WTC11 (cell line): ENCODE measurements around the gene FN3K. TPM values are rescaled to one million over a fixed set of nuclear protein-coding genes. Genes with fewer than 3 reads are reported as not detected.
"Not testable (repeated sequence)": the region's sequence is repeated elsewhere in the genome, so short reads cannot be mapped to it uniquely, and the experiment has no call there.

ENCODE experiments used
- ATAC-seq: fragments of 200-7000 bp; cut with Tn5 transposase; 2 replicates; pipeline ENCODE4 v1.10.0; 2021; ENCODE audit warnings: mild to moderate bottlenecking, moderate library complexity
- CTCF ChIA-PET: fragments of 300-600 bp; sonication (Branson Sonifier 250); formaldehyde crosslinking; loops from one replicate; lab custom pipeline; 2021; ENCODE audit warnings: antibody characterized with exemption; lab: Charles Lee
- POLR2A ChIA-PET: fragments of 350-600 bp; sonication (Branson Sonifier 250); formaldehyde crosslinking; loops from one replicate; lab custom pipeline; 2021; ENCODE audit warnings: antibody characterized with exemption; lab: Charles Lee
- DNase-seq: peaks from one replicate; pipeline ENCODE4 v3.0.0; 2021; ENCODE audit warnings: low spot score
- H3K27ac Mint-ChIP-seq: 2 replicates; pipeline ENCODE4 v1.8.0; 2021; ENCODE audit warnings: mixed read lengths
- H3K27me3 Mint-ChIP-seq: 2 replicates; pipeline ENCODE4 v1.8.0; 2021; ENCODE audit warnings: low read depth, mild to moderate bottlenecking, moderate library complexity, mixed read lengths
- H3K36me3 Mint-ChIP-seq: 2 replicates; pipeline ENCODE4 v1.8.0; 2021; ENCODE audit warnings: mixed read lengths
- H3K4me1 Mint-ChIP-seq: 2 replicates; pipeline ENCODE4 v1.8.0; 2022; ENCODE audit warnings: mixed read lengths
- H3K4me3 Mint-ChIP-seq: 2 replicates; pipeline ENCODE4 v1.8.0; 2021; ENCODE audit warnings: mild to moderate bottlenecking, moderate library complexity, mixed read lengths
- H3K9me3 Mint-ChIP-seq: 2 replicates; pipeline ENCODE4 v1.8.0; 2021; ENCODE audit warnings: mixed read lengths
- ATF1 ChIP-seq: sonication (generic); formaldehyde crosslinking; IDR thresholded peaks from 2 replicates; pipeline ENCODE4 v1.8.1; 2023; ENCODE audit warnings: mild to moderate bottlenecking, moderate library complexity, missing genetic modification reagents
- ESRRA ChIP-seq: sonication (generic); formaldehyde crosslinking; IDR thresholded peaks from 2 replicates; pipeline ENCODE4 v1.8.1; 2022; ENCODE audit warnings: mild to moderate bottlenecking, missing genetic modification reagents, borderline replicate concordance
- FOXJ3 ChIP-seq: sonication (generic); formaldehyde crosslinking; IDR thresholded peaks from 2 replicates; pipeline ENCODE4 v1.9.0; 2021; ENCODE audit warnings: missing genetic modification reagents, mild to moderate bottlenecking, borderline replicate concordance
- FOXP1 ChIP-seq: sonication (generic); formaldehyde crosslinking; IDR thresholded peaks from 2 replicates; pipeline ENCODE4 v1.8.0; 2022; ENCODE audit warnings: missing genetic modification reagents, mild to moderate bottlenecking, moderate library complexity, borderline replicate concordance
- JAZF1 ChIP-seq: fragments of 250-450 bp; sonication (Bioruptor Pico); IDR thresholded peaks from 2 replicates; pipeline ENCODE4 v1.9.0; 2021; ENCODE audit warnings: moderate library complexity, mild to moderate bottlenecking, inconsistent platforms
- JUN ChIP-seq: sonication (generic); formaldehyde crosslinking; IDR thresholded peaks from 2 replicates; pipeline ENCODE4 v1.8.0; 2023; ENCODE audit warnings: mild to moderate bottlenecking, missing genetic modification reagents
- NFE2L1 ChIP-seq: sonication (generic); formaldehyde crosslinking; IDR thresholded peaks from 2 replicates; pipeline ENCODE4 v1.8.1; 2023; ENCODE audit warnings: missing genetic modification reagents
- NR1H2 ChIP-seq: sonication (generic); formaldehyde crosslinking; IDR thresholded peaks from 2 replicates; pipeline ENCODE4 v1.9.0; 2021; ENCODE audit warnings: mild to moderate bottlenecking, moderate library complexity, missing genetic modification reagents
- RELA ChIP-seq: sonication (generic); formaldehyde crosslinking; IDR thresholded peaks from 2 replicates; pipeline ENCODE4 v1.8.1; 2022; ENCODE audit warnings: missing genetic modification reagents, mild to moderate bottlenecking, borderline replicate concordance
- RORB ChIP-seq: fragments of 250-450 bp; sonication (Bioruptor Pico); IDR thresholded peaks from 2 replicates; pipeline ENCODE4 v1.9.0; 2021; ENCODE audit warnings: mild to moderate bottlenecking
- TEAD1 ChIP-seq: sonication (generic); formaldehyde crosslinking; IDR thresholded peaks from 2 replicates; pipeline ENCODE4 v1.8.0; 2022; ENCODE audit warnings: mild to moderate bottlenecking, missing genetic modification reagents
- TP53 ChIP-seq: sonication (generic); formaldehyde crosslinking; IDR thresholded peaks from 2 replicates; pipeline ENCODE4 v1.8.1; 2023; ENCODE audit warnings: mild to moderate bottlenecking, missing genetic modification reagents
- ZBTB21 ChIP-seq: sonication (generic); formaldehyde crosslinking; IDR thresholded peaks from 2 replicates; pipeline ENCODE4 v1.8.1; 2023; ENCODE audit warnings: mild to moderate bottlenecking, missing genetic modification reagents, borderline replicate concordance
- ZNF138 ChIP-seq: sonication (generic); formaldehyde crosslinking; conservative IDR thresholded peaks from 2 replicates; pipeline ENCODE4 v1.8.1; 2022; ENCODE audit warnings: mild to moderate bottlenecking, moderate library complexity, missing genetic modification reagents
- ZNF416 ChIP-seq: fragments of 250-450 bp; sonication (Bioruptor Pico); IDR thresholded peaks from 2 replicates; pipeline ENCODE4 v1.9.0; 2021; ENCODE audit warnings: mild to moderate bottlenecking, inconsistent platforms
- total RNA-seq: library from RNA; stranded (reverse); gene quantifications from 3 replicates; pipeline ENCODE4 v1.2.3, GENCODE V29; 2021
- TF ChIP-seq, protein P1 (sequence below): sonication (generic); formaldehyde crosslinking; IDR thresholded peaks from 2 replicates; pipeline ENCODE4 v1.8.0; 2023; ENCODE audit warnings: missing genetic modification reagents, mild to moderate bottlenecking, borderline replicate concordance
- TF ChIP-seq, protein P2 (sequence below): sonication (generic); formaldehyde crosslinking; IDR thresholded peaks from 2 replicates; pipeline ENCODE4 v1.8.1; 2023; ENCODE audit warnings: mild to moderate bottlenecking, moderate library complexity, missing genetic modification reagents
- TF ChIP-seq, protein P3 (sequence below): sonication (generic); formaldehyde crosslinking; IDR thresholded peaks from 2 replicates; pipeline ENCODE4 v1.8.0; 2023; ENCODE audit warnings: missing genetic modification reagents
- TF ChIP-seq, protein P4 (sequence below): sonication (generic); formaldehyde crosslinking; IDR thresholded peaks from 2 replicates; pipeline ENCODE4 v1.8.0; 2022; ENCODE audit warnings: mild to moderate bottlenecking, missing genetic modification reagents
- TF ChIP-seq, protein P5 (sequence below): fragments of 200-600 bp; IDR thresholded peaks from 2 replicates; pipeline ENCODE4 v1.8.0; 2022; ENCODE audit warnings: antibody characterized with exemption
- TF ChIP-seq, protein P6 (sequence below): sonication (generic); formaldehyde crosslinking; IDR thresholded peaks from 2 replicates; pipeline ENCODE4 v1.8.1; 2023; ENCODE audit warnings: mild to moderate bottlenecking, missing genetic modification reagents, moderate library complexity

The FN3K gene
- total RNA-seq, 1 experiment from 2014 or later = 19.3 TPM

DNA sequence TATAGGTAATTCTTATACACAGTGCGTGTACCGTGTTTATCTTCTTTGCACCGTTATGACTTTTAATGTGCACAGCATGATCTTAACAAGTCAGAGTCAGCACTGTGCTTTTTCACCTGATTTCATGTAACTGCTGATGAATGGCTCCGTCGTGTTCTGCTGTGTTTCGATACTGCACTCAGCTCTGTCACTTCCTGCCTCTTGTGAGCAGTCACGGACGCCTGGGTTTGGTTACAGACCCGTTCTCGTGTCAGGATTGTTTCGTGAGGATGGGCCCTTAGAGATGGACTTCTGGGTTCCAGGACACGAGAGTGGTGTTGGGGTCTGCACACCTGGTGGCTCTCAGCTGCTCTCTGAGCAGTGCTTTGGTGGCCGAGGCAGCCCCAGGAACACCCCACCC lies 41.0 kb downstream of the FN3K start (continued):
- TF ChIP-seq, protein P1, sequence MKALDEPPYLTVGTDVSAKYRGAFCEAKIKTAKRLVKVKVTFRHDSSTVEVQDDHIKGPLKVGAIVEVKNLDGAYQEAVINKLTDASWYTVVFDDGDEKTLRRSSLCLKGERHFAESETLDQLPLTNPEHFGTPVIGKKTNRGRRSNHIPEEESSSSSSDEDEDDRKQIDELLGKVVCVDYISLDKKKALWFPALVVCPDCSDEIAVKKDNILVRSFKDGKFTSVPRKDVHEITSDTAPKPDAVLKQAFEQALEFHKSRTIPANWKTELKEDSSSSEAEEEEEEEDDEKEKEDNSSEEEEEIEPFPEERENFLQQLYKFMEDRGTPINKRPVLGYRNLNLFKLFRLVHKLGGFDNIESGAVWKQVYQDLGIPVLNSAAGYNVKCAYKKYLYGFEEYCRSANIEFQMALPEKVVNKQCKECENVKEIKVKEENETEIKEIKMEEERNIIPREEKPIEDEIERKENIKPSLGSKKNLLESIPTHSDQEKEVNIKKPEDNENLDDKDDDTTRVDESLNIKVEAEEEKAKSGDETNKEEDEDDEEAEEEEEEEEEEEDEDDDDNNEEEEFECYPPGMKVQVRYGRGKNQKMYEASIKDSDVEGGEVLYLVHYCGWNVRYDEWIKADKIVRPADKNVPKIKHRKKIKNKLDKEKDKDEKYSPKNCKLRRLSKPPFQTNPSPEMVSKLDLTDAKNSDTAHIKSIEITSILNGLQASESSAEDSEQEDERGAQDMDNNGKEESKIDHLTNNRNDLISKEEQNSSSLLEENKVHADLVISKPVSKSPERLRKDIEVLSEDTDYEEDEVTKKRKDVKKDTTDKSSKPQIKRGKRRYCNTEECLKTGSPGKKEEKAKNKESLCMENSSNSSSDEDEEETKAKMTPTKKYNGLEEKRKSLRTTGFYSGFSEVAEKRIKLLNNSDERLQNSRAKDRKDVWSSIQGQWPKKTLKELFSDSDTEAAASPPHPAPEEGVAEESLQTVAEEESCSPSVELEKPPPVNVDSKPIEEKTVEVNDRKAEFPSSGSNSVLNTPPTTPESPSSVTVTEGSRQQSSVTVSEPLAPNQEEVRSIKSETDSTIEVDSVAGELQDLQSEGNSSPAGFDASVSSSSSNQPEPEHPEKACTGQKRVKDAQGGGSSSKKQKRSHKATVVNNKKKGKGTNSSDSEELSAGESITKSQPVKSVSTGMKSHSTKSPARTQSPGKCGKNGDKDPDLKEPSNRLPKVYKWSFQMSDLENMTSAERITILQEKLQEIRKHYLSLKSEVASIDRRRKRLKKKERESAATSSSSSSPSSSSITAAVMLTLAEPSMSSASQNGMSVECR (CRISPR knock-in tag) = no peak
- TF ChIP-seq RORB (CRISPR knock-in tag) = no peak
- no peak for TF ChIP-seq NFE2L1 (CRISPR knock-in tag)
- TF ChIP-seq ZBTB21 (CRISPR knock-in tag) = no peak
- TF ChIP-seq ZNF138 (CRISPR knock-in tag) = no peak
- TF ChIP-seq, protein P2, sequence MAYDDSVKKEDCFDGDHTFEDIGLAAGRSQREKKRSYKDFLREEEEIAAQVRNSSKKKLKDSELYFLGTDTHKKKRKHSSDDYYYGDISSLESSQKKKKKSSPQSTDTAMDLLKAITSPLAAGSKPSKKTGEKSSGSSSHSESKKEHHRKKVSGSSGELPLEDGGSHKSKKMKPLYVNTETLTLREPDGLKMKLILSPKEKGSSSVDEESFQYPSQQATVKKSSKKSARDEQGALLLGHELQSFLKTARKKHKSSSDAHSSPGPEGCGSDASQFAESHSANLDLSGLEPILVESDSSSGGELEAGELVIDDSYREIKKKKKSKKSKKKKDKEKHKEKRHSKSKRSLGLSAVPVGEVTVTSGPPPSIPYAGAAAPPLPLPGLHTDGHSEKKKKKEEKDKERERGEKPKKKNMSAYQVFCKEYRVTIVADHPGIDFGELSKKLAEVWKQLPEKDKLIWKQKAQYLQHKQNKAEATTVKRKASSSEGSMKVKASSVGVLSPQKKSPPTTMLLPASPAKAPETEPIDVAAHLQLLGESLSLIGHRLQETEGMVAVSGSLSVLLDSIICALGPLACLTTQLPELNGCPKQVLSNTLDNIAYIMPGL (CRISPR knock-in tag) = no peak
- no peak for TF ChIP-seq FOXJ3 (CRISPR knock-in tag)
- TF ChIP-seq JAZF1 (CRISPR knock-in tag) = no peak
- no peak for TF ChIP-seq ZNF416 (CRISPR knock-in tag)
- TF ChIP-seq ESRRA (CRISPR knock-in tag) = no peak
- TF ChIP-seq NR1H2 (CRISPR knock-in tag) = no peak
- TF ChIP-seq FOXP1 (CRISPR knock-in tag) = no peak
- TF ChIP-seq, protein P3, sequence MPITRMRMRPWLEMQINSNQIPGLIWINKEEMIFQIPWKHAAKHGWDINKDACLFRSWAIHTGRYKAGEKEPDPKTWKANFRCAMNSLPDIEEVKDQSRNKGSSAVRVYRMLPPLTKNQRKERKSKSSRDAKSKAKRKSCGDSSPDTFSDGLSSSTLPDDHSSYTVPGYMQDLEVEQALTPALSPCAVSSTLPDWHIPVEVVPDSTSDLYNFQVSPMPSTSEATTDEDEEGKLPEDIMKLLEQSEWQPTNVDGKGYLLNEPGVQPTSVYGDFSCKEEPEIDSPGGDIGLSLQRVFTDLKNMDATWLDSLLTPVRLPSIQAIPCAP = no peak
- TF ChIP-seq RELA (CRISPR knock-in tag) = no peak
- TF ChIP-seq, protein P4, sequence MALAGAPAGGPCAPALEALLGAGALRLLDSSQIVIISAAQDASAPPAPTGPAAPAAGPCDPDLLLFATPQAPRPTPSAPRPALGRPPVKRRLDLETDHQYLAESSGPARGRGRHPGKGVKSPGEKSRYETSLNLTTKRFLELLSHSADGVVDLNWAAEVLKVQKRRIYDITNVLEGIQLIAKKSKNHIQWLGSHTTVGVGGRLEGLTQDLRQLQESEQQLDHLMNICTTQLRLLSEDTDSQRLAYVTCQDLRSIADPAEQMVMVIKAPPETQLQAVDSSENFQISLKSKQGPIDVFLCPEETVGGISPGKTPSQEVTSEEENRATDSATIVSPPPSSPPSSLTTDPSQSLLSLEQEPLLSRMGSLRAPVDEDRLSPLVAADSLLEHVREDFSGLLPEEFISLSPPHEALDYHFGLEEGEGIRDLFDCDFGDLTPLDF = no peak

DNA sequence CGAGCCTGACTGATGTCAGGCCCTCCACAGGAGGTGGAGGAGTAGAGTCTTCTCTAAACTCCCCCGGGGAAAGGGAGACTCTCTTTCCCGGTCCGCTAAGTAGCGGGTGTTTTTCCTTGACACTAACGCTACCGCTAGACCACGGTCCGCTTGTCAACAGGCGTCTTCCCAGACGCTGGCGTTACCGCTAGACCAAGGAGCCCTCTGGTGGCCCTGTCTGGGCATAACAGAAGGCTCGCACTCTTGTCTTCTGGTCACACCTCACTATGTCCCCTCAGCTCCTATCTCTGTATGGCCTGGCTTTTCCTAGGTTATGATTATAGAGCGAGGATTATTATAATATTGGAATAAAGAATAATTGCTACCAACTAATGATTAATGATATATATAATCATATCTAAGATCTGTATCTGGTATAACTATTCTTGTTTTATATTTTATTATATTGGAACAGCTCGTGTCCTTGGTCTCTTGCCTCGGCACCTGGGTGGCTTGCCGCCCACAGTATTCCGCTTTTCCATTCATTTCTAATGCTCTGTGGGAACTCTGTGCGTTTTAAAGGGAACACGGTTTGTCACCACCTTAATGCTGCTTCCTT lies 42.5 kb downstream of the FN3K start:
- H3K27ac Mint-ChIP-seq, H3K4me1 Mint-ChIP-seq, H3K9me3 Mint-ChIP-seq, ATAC-seq, H3K4me3 Mint-ChIP-seq, POLR2A ChIA-PET, H3K27me3 Mint-ChIP-seq: not testable (repeated sequence)
- peak; percentile 42 for DNase-seq
- CTCF ChIA-PET = interaction anchor here (0.7 to 1.9 kb wide), 3 partner anchors 61 to 115 kb away, joined by 3 to 7 read pairs (median 4); partner anchors contain the start of gene FN3KRP
- peaks cover 44% of the 10 kb centered on the region for H3K36me3 Mint-ChIP-seq

DNA sequence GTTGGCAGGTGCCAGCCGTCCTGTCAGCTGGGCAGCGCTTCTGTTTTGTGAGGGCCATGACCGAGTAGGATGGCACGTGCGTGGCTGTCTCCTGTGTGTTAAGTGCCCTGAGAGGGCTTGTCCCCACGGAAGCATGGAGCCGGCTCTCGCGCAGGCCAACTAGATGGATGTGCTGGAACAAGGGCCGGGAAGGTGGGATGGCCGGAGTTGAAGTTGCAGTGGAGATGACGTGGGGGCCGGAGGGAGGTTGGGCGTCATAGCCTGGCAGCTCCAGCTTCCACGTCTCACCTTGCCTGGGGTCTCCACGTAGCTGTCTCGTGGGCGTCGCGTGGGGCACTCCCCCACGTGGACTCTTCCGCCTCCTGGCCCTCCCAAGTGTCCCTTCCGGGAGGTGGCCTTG lies 44.1 kb downstream of the FN3K start:
- POLR2A ChIA-PET = no interaction called here
- Mint-ChIP-seq H3K36me3 (peaks cover 48% of the 10 kb centered on the region), H3K4me3 (no peak overlapping the region), H3K27ac (no peak overlapping the region), H3K9me3 (no peaks in the 10 kb centered on the region), H3K4me1 (peaks cover 7% of the 10 kb centered on the region), H3K27me3 (no peaks in the 10 kb centered on the region)
- no peak for DNase-seq
- CTCF ChIA-PET = interaction anchor here (2.0 kb wide), 1 partner anchor 111 kb away, joined by 7 read pairs; no protein-coding TSS in a partner anchor
- no peak for ATAC-seq
- TF ChIP-seq ATF1 (CRISPR knock-in tag) (no peak), ZNF138 (CRISPR knock-in tag) (no peak), JUN (no peak), TP53 (CRISPR knock-in tag) (no peak), TEAD1 (CRISPR knock-in tag) (no peak)
- TF ChIP-seq, protein P2 (CRISPR knock-in tag) = no peak
- TF ChIP-seq, protein P5, sequence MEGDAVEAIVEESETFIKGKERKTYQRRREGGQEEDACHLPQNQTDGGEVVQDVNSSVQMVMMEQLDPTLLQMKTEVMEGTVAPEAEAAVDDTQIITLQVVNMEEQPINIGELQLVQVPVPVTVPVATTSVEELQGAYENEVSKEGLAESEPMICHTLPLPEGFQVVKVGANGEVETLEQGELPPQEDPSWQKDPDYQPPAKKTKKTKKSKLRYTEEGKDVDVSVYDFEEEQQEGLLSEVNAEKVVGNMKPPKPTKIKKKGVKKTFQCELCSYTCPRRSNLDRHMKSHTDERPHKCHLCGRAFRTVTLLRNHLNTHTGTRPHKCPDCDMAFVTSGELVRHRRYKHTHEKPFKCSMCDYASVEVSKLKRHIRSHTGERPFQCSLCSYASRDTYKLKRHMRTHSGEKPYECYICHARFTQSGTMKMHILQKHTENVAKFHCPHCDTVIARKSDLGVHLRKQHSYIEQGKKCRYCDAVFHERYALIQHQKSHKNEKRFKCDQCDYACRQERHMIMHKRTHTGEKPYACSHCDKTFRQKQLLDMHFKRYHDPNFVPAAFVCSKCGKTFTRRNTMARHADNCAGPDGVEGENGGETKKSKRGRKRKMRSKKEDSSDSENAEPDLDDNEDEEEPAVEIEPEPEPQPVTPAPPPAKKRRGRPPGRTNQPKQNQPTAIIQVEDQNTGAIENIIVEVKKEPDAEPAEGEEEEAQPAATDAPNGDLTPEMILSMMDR = no peak
- TF ChIP-seq, protein P6, sequence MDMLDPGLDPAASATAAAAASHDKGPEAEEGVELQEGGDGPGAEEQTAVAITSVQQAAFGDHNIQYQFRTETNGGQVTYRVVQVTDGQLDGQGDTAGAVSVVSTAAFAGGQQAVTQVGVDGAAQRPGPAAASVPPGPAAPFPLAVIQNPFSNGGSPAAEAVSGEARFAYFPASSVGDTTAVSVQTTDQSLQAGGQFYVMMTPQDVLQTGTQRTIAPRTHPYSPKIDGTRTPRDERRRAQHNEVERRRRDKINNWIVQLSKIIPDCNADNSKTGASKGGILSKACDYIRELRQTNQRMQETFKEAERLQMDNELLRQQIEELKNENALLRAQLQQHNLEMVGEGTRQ = no peak
